GM21576 (cell line): ENCODE results near the gene CADPS2.
"Not testable (repeated sequence)": the region's sequence is repeated elsewhere in the genome, so short reads cannot be mapped to it uniquely, and the experiment has no call there.

Experiments
- ATAC-seq: cut with Tn5 transposase; IDR thresholded peaks from one replicate; pipeline ENCODE4 v1.9.1; 2021; ENCODE audit warnings: mild to moderate bottlenecking, moderate library complexity; ENCODE audit not compliant: unreplicated experiment

Gene CADPS2

DNA sequence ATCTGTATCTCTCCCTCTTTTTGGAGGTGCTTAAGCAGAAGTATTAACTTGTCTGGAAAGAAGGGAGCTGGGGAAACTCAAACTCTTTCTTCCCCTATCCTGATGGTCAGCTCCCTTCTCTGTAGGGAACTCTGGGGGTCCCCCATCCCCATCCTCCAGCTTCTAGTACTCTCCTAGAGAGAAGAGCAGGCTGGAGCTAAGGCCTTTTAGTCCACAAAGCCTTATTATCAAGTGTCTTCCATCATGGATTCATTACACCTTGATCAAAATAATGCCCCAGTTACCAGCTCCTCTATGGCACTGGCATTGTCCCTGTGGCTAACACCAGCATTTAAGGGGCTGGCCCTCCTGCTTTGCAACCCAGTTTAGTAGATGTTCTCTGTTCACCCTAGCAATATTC lies 35.7 kb downstream of the CADPS2 start:
- no peak for ATAC-seq

DNA sequence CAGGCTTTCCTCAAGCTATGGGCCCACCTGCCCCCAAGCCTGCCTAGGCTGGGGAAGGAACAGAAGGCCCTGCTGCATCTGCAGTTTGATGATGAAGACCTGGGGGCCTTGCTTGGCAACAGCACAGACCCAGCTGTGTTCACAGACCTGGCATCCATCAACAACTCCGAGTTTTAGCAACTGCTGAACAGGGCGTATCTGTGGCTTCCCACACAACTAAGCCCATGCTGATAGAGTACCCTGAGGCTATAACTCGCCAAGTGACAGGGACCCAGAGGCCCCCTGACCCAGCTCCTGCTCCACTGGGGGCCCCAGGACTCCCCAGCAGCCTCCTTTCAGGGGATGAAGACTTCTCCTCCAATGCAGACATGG lies 36.3 kb downstream of the CADPS2 start:
- ATAC-seq: no peak

DNA sequence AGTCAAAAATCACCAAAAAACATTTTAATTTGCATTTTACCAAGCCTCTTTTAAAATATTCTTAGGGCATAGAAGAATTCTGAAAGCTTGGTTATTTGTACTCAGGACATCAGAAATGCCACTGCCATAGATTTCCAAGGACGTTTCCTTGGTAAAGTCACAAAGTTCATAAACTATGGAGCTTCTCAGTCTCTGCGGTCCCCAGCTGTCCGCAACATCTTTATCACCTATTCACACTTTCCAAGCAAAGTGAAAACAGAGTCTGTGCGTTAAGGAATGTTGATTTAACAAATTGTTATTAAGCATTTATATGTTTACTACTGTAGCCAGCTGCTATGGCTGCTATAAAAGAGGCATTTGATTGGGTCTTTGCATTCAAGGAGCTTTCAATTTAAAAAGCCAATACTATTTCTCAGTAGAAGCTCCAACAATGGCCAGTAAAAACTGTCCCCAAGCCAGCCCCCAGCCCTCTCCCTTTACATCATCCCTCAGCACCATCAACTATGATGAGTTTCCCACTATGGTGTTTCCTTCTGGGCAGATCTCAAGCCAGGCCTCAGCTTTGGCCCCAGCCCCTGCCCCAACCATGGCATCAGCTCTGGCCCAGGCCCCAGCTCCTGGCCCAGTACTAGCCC lies 36.8 kb downstream of the CADPS2 start:
- no peak for ATAC-seq

DNA sequence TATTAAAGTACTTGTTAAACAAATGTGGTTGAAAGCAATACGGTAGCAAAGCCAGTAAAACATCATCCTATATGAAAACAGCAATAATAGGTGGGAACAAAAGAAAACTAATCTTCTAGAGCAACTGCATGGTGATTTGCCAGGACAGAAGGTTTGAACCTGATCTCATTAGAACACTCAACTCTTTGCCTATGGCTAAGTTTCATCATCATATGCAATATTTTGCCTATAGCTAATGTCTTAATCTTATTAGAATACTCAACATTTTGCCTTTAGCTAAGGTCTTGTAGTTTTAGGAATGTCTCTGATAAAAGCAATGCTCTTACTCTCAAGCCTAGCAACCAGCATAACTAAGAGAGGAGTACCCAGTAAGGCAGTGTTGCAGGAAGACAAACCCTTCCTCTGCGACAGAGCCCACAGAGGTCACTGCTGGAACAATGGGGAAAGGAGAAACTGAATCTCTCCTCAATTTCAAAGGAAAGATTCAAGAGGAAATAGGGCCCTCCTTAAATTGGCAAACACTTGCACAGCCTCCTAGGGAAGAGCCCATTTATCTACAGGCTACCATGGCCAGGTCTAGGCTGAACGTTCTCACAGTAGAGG lies 38.3 kb downstream of the CADPS2 start:
- no peak for ATAC-seq

DNA sequence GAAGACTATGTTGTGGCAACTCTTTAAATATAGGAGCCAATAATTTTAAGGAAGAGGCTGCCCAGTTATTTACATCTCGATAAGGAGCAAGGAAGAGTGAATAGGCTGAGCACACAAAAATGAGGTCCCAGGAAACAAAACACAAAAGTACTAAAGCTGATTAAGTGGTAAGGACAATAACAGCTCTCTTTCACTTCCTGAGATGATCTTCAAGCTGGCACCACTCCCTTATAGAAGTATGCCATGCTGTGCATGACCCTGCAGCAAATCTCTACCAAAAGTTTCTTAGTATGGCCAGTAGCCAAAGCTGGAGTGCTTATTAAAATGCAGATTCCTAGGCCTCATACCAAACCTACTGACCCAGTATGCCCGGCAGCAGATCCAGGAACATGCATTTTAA lies 39.7 kb downstream of the CADPS2 start:
- no peak for ATAC-seq

DNA sequence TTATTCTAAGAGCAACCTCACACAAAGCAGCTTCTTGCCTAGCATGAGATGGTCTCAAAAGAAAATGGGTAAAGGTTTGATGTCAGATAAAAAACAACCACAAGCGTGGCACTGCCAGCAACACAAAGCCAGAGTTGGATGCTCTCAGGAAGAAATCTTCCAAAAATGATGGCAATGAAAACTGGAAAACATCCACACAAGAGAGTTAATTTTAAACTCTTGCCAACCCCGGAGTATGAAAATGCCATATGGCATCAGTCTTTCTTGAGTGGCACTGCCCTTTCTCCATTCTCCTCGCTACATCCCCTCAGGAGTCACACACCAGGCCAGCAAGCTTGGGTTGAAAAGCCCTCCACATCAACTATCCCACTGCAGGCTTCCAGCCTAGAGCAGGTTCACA lies 41.0 kb downstream of the CADPS2 start:
- no peak for ATAC-seq

DNA sequence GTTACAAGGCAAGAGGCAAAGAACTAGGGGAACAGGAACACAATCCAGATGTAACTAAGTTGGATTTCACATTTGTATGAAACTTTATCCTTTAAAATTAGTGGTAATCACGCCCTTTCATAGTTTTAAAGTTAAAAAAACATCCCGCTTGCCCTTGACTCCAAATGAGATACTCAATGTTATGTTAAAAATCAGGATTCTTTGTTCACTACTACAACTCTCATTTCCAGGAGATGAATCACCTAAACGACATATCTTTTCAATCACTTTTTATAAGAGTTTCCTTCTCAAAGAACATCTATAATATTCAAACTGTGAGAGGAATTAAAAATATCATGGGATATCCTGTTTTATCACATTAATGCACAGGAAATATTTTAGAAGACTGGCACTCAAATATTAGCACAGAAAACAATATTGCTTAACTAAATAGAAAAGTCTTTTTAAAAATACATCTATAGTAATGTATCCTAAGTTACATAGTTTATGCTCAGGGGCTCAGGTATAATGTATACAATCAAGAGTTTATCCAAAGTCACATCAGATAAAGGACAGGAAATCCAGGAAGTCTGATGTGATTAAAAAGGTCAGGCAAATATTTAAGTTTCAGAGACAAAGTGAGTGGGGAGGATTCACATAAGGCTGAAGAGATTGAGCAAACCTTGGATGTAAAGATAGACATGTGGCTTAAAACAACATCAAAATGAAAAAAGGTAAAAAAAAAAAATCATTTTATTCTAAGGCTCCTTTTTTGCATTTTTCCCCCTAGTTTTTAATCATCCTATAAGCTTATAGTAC lies 41.9 kb downstream of the CADPS2 start:
- no peak for ATAC-seq

DNA sequence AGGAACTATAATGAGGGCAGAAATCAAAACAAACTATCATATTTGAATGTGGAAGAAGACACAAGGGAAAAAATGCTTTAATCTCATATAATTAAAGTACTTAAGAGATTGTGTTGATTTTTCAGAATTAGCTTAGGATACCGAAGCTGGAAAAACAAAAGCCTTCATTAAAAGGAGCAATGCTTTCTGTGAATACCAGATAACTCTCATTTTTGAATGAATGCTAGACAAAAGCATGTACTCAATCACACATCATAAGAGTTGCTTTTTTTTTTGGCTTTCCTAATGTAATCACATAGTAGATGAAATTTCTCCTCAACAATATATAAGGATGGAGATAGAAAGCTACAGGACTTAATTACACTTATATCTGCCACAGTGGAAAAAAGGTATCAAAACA lies 43.3 kb downstream of the CADPS2 start:
- ATAC-seq: no peak

DNA sequence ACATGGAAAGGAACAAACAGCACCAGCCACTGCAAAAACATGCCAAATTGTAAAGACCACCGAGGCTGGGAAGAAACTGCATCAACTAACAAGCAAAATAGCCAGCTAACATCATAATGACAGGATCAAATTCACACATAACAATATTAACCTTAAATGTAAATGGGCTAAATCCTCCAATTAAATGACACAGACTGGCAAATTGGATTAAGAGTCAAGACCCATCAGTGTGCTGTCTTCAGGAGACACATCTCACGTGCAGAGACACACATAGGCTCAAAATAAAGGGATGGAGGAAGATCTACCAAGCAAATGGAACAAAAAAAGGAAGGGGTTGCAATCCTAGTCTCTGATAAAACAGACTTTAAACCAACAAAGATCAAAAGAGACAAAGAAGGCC lies 50.0 kb downstream of the CADPS2 start:
- not testable (repeated sequence) for ATAC-seq

DNA sequence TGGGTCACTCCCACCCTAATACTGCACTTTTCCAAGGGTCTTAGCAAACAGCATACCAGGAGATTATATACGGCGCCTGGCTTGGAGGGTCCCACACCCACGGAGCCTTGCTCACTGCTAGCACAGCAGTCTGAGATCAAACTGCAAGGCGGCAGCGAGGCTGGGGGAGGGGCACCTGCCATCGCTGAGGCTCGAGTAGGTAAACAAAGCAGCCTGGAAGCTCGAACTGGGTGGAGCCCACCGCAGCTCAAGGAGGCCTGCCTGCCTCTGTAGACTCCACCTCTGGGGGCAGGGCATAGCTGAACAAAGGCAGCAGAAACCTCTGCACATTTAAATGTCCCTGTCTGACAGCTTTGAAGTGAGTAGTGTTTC lies 51.7 kb downstream of the CADPS2 start:
- ATAC-seq: not testable (repeated sequence)

DNA sequence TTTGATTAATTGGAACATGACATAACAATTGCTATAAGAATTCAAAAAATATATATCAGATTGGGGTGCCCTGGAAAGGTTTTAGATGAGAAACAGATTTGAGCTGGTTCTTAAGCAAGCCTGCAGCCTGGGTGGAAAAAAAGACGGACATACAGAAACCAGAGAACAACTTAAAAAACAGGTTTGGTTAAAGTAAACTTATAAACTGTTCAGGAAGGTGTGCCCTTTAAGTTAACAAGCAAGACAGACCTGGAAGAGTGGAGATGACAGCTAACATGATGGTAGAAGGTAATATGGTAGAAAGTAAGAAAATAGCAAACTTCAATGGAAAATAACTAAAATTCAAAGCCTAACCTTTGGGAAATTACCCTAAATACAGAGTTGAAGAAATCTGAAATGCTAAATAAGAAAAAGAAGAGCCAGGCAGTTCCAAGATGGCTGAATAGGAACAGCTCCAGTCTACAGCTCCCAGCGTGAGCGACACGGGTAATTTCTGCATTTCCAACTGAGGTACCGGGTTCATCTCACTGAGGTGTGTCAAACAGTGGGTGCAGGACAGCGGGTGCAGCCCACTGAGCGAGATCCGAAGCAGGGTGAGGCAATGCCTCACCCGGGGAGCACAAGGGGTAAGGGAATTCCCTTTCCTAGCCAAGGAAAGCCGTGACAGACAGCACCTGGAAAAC lies 52.2 kb downstream of the CADPS2 start:
- no peak for ATAC-seq

DNA sequence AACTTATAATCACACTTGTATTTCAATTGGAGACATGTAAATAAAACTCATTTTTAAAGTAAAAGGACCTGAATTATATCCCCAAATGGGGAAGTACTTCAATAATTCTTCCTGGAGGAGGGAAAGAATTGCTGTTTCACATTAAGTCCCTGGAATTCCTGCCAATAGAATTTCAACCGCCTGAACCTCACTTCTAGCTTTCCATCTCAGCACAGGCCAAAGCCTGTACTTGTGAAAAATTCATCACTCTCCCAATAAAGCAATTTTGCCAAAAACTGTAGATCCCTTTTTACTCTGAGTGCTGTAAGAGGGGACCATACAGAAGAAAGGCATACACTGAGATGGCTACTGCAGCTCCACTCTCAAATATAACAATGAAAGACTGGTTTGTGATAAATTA lies 54.8 kb downstream of the CADPS2 start:
- ATAC-seq: no peak

DNA sequence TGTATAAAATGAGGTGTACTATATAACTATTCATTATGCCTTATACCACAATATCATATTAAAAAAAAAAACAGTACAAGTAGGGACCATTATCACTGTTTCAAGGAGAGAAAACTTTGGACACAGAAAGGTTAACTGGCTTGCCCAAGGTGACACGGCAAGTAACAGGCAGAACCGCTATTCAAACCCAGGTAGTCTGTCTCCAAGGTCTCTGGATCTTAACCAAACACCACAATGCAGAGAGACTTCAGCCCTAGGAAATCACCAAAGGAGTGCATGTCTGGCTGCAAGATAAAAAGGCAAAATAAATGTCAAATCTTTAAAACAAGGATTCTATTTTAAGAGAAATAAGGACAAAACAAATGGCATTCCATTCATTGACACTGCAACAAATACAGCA lies 56.3 kb downstream of the CADPS2 start:
- ATAC-seq: no peak

DNA sequence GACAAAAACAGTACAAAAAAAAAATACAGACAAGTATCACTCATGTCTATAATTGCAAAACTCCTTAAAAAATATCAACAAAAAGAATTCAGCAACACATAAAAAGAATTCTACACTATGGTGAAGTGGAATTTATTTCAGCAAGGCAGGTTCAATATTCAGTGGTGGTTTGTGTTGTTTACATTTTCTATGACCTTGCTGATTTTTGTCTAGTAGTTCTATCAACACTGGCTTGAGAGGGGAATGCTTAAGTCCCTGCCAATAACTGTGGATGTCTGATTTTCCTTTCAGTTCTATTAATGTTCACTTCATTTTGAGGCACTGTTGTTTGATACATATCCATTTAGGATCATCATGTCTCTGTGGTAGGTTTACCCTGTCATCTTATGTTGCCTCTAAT lies 58.5 kb downstream of the CADPS2 start:
- ATAC-seq: no peak

DNA sequence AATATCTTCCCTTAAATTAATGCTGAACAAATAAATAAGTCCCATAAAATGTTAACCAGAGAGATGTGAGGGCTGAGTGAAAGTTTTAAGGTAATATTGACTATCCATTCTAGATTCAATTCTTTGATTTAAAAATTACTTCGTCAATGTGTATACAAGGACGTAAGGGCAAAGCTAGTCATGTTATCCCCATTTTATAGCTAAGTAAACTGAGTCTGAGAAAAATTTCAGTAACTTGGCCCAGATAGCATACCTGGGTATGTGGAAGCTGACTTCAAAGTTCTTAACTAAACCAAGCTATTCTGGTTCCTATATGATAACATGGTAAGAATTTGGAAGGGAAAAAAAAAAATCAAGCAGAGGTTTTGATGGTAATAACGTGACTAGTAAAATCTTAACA lies 72.4 kb downstream of the CADPS2 start:
- ATAC-seq: no peak

DNA sequence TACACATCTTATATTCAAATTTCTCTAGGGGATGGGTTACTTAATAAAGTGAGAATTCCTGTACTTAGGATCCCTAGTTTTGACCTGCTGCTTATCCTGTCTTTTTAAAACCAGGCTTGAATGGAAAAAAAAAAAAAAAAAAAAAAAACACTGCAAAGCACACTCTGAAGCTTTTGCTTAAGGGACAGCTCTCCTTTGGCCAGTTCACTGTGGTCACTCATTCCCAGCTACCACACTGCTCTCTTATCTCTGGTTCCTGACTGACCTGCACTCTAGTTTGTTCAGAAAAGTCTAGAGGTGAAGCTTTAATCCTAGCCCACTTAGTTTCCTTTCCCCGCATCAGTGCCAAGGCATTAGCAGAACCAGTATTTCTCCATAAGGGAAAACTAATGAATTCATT lies 82.4 kb downstream of the CADPS2 start:
- no peak for ATAC-seq

DNA sequence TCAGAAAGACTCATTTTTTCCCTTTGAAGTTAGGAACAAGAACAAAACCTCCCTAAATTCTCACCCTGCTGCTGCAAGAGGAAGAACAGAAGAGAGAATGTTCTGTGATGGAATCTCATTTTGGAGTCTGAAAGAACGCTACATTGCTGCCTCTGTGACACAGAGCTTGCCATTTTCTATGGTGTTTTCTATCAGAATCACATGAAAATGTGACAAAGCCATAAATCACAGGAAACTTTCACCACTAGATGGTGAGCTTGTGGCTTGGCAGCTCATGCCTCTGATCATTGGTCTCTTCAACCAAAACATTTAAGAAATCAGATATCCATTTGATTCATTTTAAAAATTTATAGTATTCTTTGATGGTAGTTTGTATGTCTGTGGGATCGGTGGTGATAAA lies 82.9 kb downstream of the CADPS2 start:
- ATAC-seq: no peak

DNA sequence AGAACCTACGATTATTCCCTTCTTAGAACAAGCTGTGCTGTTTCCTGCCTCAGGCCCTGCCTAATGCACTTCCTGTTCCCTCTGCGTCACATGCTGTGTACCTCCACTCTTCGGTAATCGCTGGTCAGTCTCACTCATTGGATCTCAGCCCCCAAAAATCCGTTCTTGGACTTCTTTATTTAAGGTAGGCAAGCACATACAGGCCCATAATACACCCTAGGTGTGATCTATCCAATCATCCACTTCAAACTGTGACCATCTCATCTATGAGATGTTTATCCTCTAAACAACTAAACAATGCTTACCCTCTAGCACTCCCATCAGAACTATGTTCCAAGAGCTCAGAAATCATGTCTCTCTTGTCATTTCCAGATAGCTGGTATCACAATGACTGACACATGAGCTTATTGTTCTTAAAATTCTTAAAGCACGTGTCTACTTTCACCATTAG lies 83.9 kb downstream of the CADPS2 start:
- ATAC-seq: no peak

DNA sequence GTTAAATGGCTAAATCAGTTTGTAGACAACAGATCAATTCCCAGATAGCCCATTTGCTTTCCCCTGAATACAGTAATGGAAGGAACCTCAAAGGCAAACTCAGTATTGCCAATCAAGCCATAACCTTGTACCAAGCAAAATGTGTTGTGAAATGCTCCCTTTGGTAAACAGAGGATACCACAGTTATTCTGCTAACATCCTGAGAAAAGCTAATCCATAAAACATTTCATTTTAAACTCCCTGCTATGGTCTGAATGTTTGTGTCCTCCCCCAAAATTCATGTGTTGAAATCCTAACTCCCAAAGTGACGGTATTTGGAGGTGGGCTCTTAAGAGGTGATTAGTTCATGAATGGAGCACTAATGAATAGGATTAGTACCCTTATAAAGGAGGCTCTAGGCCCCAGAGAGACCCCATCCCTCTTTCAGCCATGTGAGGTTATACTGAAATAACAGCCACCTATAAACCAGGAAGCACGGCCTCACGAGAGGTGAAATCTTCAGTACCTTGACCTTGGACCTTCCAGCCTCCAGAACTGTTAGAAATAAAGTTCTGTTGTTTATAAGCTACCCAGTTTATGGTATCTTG lies 94.2 kb downstream of the CADPS2 start:
- ATAC-seq: no peak

DNA sequence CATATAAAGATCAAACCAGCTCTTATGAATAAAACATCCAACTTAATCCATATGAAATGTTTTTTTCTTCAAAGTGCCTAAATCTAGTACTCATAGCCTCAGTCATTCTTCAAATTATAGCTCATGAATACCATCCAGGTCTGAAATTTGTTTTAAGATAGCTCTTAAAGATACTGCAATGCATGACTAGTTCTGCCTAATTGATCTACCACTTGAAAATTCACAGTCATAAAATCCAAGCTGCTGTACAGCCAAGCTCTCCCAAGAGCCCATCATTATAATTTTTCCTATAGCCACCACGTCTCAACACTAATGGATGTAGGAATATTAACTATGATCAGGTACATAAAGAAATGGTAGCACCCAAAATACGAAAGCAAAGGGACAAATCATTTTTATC lies 95.7 kb downstream of the CADPS2 start:
- ATAC-seq: no peak

DNA sequence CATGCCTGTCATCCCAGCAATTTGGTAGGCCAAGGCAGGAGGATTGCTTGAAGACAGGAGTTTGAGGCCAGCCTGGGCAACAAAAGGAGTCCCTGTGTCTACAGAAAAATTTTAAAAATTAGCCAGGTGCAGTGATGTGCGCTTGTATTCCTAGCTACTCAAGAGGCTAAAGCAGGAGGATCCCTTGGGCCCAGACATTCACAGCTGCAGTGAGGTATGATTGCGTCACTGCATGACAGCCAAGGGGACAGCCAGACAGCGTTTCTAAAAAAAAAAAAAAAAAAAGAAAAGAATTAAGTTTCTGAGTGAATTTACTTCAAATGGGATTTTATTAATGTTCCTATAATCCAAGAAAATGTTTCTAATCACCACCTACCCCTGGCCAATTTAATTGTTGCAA lies 96.1 kb downstream of the CADPS2 start:
- ATAC-seq: no peak
